GM19035 (cell line): ENCODE results near the gene LY6G6D.

Experiments
- ATAC-seq: cut with Tn5 transposase; IDR thresholded peaks from one replicate; pipeline ENCODE4 v1.9.1; 2021; ENCODE audit not compliant: unreplicated experiment

The LY6G6D gene

GRCh38 chr6:31762356-31762755 lies 47.2 kb downstream of the LY6G6D start, which contains the start of gene SAPCD1:
TSS of gene SAPCD1 (plus strand) at chr6:31762656. CDS start at chr6:31763055, 399 bp downstream.
- ATAC-seq = no peak

GRCh38 chr6:31762878-31763618 lies 47.9 kb downstream of the LY6G6D start:
- ATAC-seq = no peak

GRCh38 chr6:31763619-31763940 lies 48.4 kb downstream of the LY6G6D start:
- no peak for ATAC-seq

GRCh38 chr6:31764198-31764597 lies 49.0 kb downstream of the LY6G6D start:
- ATAC-seq = no peak

- ATAC-seq = no peak
Observed at GRCh38 chr6:31765559-31765909, 50.4 kb downstream of the LY6G6D start.

- ATAC-seq = no peak
Observed at GRCh38 chr6:31765910-31766794, 51.0 kb downstream of the LY6G6D start.

GRCh38 chr6:31767096-31767645 lies 52.0 kb downstream of the LY6G6D start:
- no peak for ATAC-seq
